Naive thymus-derived CD8-positive, alpha-beta T cell (primary cell): ENCODE measurements around the gene DYNC1H1. TPM values are rescaled to one million over a fixed set of nuclear protein-coding genes. Genes with fewer than 3 reads are reported as not detected.

Source experiments
- polyA plus RNA-seq, 3 donors: library from polyadenylated mRNA; unstranded; fragments of 300-500 nt; fragmentation: Illumina TruSeq; gene quantifications; one replicate each; pipeline ENCODE4 v1.2.3, GENCODE V29; 2021
- total RNA-seq, 8 experiments: library from RNA in 2 of 8; stranded (reverse) in 2 of 8; gene quantifications; one replicate each; pipeline ENCODE4 v1.2.3 and lab custom pipeline; 2021 to 2026

Gene DYNC1H1
- total and polyA plus RNA-seq, 5 experiments from 2014 or later: 23.4 to 278 (median 42.0) TPM

Other genes starting within 250 kb of the DYNC1H1 start
- gene PPP2R5C, start 202.9 kb upstream of the DYNC1H1 start, total RNA-seq: 100 to 1,000 TPM; 411 to 418 TPM
- gene PPP2R5C, start 202.9 kb upstream of the DYNC1H1 start, polyA plus RNA-seq: 100 to 1,000 TPM; 143 to 237 (median 172) TPM
- 100 to 1,000 TPM; 356 to 373 TPM for gene HSP90AA1, start 122.5 kb downstream of the DYNC1H1 start, total RNA-seq
- 100 to 1,000 TPM; 401 to 445 (median 427) TPM for gene HSP90AA1, start 122.5 kb downstream of the DYNC1H1 start, polyA plus RNA-seq
- 10 to 100 TPM; 50.0 to 56.9 TPM for gene WDR20, start 175.3 kb downstream of the DYNC1H1 start, total RNA-seq
- 10 to 100 TPM; 11.3 to 15.0 (median 12.9) TPM for gene WDR20, start 175.3 kb downstream of the DYNC1H1 start, polyA plus RNA-seq